Activated gamma-delta T cell treated with anti-CD3 and anti-CD28 coated beads, Interleukin-2, amount 50 U/mL, for 16 hours (primary cell): ENCODE results near the gene NEURL2.

Experiments
- DNase-seq: peaks from one replicate; pipeline ENCODE4 v3.0.0-alpha.2; 2020; ENCODE audit warnings: low read depth

NEURL2 gene

DNA sequence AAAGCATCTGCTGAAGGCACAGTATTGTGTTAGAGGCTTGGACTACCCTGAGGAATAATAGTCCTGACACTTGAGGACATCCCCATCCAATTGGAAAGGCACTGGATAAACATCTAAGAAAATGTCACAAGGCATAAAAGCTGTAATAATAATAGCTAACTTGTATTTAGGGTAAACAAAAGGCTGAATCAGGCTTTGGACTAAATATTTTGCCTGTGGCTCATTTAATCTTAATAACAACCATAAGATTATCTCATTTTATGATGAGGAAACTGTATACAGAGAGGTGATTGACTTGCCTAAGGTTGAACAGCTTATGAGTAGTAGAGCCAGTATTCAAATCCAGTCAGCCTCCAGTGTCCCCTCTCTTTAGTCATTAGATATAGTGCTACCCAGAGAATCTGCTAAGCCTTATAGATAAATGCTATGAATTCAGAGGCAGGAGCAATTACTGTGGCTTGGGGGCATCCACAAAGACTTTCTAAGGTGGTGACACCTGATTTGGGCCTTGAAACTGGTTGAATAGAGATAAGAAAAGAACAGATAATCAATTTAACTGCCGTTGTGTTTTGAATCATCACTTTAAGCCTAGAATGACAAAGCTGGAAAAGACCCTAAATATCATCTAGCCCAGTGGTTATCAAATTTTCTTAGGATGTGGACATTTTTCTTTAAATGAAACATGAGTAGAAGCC is 17.5 kb downstream of the NEURL2 start:
- no peak for DNase-seq

- DNase-seq, result no peak
Observed at GRCh38 chr20:45872626-45873025, 18.4 kb downstream of the NEURL2 start.

GRCh38 chr20:45867819-45868176 is 23.2 kb downstream of the NEURL2 start:
- no peak for DNase-seq

DNA sequence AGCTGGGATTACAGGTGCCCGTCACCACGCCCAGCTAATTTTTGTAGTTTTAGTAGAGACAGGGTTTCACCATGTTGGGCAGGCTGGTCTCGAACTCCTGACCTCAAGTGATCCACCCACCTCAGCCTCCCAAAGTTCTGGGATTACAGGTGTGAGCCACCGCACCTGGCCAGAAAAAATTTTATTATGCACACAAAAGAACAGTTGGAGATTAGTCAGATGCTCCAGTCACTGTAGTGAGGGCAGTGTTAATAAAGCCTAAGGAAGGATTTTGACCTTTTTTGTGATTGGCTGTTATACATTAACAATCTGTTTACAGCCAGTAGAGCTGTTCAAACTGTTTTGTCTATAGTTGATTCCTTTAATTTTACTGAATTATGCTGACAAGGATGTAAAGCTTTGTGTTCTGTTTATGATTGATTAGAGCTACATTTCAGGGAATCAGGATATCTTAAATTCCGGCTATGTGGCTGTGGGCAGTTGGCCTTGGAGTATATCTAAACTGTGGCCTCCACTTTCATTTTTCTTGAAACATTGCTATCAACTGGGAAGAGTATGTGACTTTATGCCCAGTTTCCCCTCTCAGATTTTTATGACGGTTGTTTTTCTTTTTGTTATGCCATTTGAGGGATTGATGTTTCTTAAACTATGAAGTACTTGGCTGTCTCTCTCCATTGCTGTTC is 23.7 kb downstream of the NEURL2 start:
- no peak for DNase-seq

DNA sequence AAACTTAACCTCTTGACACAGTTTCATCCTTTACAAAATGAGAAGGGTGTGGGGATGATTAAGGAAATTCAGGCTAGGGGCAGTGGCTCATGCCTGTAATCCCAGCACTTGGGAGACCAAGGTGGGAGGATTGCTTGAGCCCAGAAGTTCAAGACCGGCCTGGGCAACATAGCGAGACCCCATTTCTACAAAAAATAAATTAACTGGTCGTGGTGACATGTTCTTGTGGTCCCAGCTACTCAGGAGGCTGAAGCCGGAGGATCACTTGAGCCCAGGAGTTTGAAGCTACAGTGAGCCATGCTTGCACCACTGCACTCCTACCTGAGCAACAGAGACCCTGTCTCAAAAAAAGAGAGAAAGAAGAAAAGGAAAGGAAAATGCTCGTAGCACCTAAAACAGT is 24.6 kb downstream of the NEURL2 start:
- no peak for DNase-seq

GRCh38 chr20:45863543-45864470 is 27.2 kb downstream of the NEURL2 start:
- no peak for DNase-seq

GRCh38 chr20:45861221-45862075 is 29.6 kb downstream of the NEURL2 start:
- DNase-seq, result no peak

- DNase-seq, result no peak
Observed at GRCh38 chr20:45860560-45861220, 30.3 kb downstream of the NEURL2 start.

DNA sequence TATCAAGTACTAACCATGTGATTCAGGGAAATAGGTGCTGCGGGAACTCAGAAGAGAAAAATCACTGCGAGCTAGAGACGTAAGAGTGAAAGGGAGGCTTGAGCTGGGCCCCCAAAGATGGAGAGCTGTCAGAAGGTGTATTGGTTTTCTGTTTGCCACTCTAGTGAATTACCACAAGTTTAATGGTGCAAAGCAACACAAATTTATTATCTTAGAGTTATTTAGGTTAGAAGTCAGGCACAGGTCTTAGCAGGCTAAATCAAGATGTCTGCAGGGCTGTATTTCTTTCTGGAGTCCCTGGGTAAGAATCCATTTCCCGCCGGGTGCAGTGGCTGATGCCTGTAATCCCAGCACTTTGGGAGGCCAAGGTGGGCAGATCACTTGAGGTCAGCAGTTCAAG is 31.1 kb downstream of the NEURL2 start:
- DNase-seq, result no peak

DNA sequence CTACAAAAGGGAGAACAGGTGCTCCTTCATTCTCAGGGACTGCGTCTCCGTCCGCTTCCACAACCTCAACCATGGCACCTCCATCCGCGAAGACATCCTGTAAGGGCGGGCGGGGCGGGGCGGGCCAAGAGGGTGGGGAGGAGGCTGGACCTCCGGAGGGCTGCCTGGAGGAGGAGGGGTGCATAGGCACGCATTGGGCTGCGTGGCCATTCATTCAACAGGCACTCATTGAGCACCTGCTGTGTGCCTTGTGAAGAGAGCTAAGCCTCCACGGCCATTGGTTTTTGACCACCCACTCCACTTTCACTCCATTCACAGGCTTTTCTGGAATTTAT is 33.2 kb downstream of the NEURL2 start:
- no peak for DNase-seq

GRCh38 chr20:45857114-45857881 is 33.7 kb downstream of the NEURL2 start, which contains the start of the genes ACOT8 and ZSWIM3:
Gene ACOT8, minus strand, starts transcription at chr20:45857392. Its CDS starts 77 bp downstream, at chr20:45857315.
Gene ZSWIM3, plus strand, starts transcription at chr20:45857614. Its CDS starts 212 bp downstream, at chr20:45857826.
- peak; percentile 93 for DNase-seq

DNA sequence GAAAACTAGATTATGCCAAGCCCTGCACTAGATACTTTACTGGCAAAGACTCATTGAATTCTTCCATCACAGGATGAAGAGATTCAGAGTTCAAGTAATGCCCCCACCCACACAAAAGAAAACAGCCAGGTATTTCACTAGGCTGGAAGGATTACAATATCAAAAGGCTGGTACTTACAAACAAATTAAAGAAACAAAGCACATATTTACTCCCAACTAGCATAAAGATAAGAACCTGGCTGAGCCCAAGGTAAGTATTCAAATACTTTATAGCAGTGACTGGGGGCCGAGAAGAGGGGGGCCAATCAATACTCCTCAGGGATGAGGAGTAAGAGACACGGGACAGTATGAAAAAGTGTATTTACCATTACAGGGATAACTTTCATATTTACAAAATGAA is 37.5 kb downstream of the NEURL2 start:
- DNase-seq, result no peak

- no peak for DNase-seq
Observed at GRCh38 chr20:45852326-45852725, 38.7 kb downstream of the NEURL2 start.

DNA sequence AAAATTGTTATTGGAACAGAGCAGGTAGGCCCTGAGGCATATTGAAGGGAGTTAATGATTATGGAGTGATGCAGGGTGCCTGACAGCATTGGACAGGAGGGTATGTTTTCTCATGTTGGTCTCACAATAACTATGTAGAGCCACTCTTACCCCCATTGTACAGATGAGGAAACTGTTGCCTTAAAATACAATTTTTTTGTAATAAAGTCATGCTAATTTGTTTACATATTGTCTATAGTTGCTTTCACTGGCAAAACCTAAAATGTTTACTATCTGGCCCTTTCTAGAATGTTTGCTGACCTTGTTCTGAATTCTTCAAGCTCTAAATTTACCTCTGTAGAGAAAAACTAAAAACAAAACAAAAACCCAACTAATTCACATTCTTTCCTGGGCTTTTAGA is 39.5 kb downstream of the NEURL2 start:
- no peak for DNase-seq

DNA sequence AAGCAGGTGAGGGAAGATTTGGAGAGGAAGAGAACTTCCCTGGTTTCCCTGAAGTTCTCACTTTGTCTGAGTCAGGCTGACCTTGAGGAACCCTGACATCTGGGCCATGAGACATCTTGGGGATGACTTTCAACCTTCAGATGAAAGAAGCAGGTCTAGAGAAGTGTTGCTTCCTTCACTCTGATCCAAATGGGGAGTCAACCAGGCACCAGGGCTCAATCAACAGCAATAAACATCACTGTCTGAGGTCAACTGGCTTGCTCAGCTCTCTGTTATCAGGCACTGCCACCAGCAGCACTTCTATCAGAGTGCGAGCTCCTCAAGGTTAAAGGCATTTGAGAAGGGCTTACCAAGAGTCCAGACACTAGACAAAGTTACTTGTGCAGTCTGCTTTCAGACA is 40.1 kb downstream of the NEURL2 start:
- DNase-seq, result no peak

GRCh38 chr20:45850238-45850637 is 40.8 kb downstream of the NEURL2 start:
- no peak for DNase-seq

DNA sequence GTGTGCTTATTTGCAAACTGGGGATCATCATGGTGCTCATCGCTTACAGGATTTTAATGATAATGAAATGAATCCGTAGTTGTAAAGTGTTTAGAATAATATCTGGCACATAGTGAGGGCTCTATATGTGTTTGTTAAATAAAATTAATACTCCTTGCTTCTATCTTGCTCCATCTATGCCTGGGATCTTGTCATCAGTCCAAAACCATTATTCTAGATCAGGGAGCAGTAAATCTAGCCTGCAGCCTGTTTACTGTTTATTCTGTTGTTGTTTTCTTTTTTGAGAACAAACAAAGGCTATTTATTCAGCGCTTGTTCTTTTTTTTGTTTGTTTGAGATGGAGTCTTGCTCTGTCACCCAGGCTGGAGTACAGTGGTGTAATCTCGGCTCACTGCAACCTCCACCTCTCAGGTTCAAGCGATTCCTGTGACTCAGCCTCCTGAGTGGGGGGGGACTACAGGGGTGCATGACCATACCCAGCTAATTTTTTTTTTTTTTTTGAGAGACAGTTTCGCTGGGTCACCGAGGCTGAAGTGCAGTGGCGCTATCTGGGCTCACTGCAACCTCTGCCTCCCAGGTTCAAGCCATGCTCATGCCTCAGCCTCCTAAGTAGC is 41.9 kb downstream of the NEURL2 start:
- DNase-seq, result no peak

GRCh38 chr20:45848421-45848820 is 42.6 kb downstream of the NEURL2 start:
- DNase-seq, result no peak

DNA sequence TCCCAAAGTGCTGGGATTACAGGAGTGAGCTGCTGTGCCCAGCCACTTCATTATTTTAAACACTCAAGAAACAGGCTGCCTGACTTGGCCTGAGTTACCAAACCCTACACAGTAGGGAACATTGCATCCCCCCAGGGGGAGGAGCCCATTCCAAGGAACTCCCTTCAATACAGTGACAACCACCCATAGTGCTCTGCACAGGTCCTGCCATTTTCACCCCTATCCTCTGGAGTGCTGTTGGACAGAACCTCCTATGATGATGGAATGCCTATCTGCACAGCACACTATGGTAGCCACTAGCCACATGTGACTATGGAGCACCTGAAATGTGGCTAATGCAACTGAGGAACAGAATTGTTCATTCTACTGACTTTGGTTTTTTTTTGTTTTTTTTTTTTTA is 45.6 kb downstream of the NEURL2 start:
- no peak for DNase-seq

GRCh38 chr20:45843506-45843905 is 47.5 kb downstream of the NEURL2 start:
- no peak for DNase-seq
